Loucy (cell line): ENCODE results near the gene EXOC3L2.

Experiments used
- H2AFZ ChIP-seq: fragments of 200-600 bp; sonication (generic); 2 replicates; pipeline ENCODE4 v1.6.0; 2016; ENCODE audit warnings: antibody characterized with exemption, mild to moderate bottlenecking, low read length, moderate library complexity
- H3F3A ChIP-seq: fragments of 200-600 bp; 2 replicates; pipeline ENCODE4 v1.6.0; 2016; ENCODE audit warnings: antibody characterized with exemption, low read depth, mild to moderate bottlenecking
- H3K27me3 ChIP-seq: fragments of 200-600 bp; sonication (generic); 2 replicates; pipeline ENCODE4 v1.6.1; 2014; ENCODE audit warnings: low read length, mild to moderate bottlenecking; ENCODE audit not compliant: insufficient read depth, poor library complexity, severe bottlenecking
- H3K36me3 ChIP-seq: fragments of 200-600 bp; sonication (generic); 2 replicates; pipeline ENCODE4 v1.6.1; 2016; ENCODE audit warnings: low read length; ENCODE audit not compliant: insufficient read depth
- H3K4me1 ChIP-seq: fragments of 200-600 bp; sonication (generic); 2 replicates; pipeline ENCODE4 v1.5.1; 2014; ENCODE audit warnings: low read length, mild to moderate bottlenecking; ENCODE audit not compliant: insufficient read depth, poor library complexity, severe bottlenecking
- H3K4me2 ChIP-seq: fragments of 200-600 bp; sonication (generic); 2 replicates; pipeline ENCODE4 v1.6.0; 2014; ENCODE audit warnings: antibody characterized with exemption, low read length, low read depth, mild to moderate bottlenecking; ENCODE audit not compliant: poor library complexity, severe bottlenecking
- H3K4me3 ChIP-seq: fragments of 200-600 bp; sonication (generic); 2 replicates; pipeline ENCODE4 v1.5.1; 2014; ENCODE audit warnings: low read length, mild to moderate bottlenecking, mixed read lengths; ENCODE audit not compliant: poor library complexity, severe bottlenecking
- H3K79me2 ChIP-seq: fragments of 200-600 bp; sonication (generic); 2 replicates; pipeline ENCODE4 v1.6.1; 2014; ENCODE audit warnings: low read length; ENCODE audit not compliant: insufficient read depth
- H3K9ac ChIP-seq: fragments of 200-600 bp; sonication (generic); 2 replicates; pipeline ENCODE4 v1.6.0; 2014; ENCODE audit warnings: mild to moderate bottlenecking, low read depth, low read length, moderate library complexity; ENCODE audit not compliant: poor library complexity, severe bottlenecking
- H3K9me2 ChIP-seq: fragments of 200-600 bp; sonication (generic); replicated peaks from 2 replicates; pipeline ENCODE4 v1.6.1; 2016; ENCODE audit warnings: low read depth, low read length, mixed read lengths
- H3K9me3 ChIP-seq: fragments of 200-600 bp; sonication (generic); 2 replicates; pipeline ENCODE4 v1.6.1; 2014; ENCODE audit warnings: mild to moderate bottlenecking, antibody characterized with exemption, low read length, low read depth; ENCODE audit not compliant: insufficient read depth
- H4K20me1 ChIP-seq: fragments of 200-600 bp; sonication (generic); 2 replicates; pipeline ENCODE4 v1.6.0; 2014; ENCODE audit warnings: antibody characterized with exemption, low read length, mild to moderate bottlenecking; ENCODE audit not compliant: insufficient read depth, poor library complexity, severe bottlenecking
- EZH2phosphoT487 ChIP-seq: fragments of 200-600 bp; IDR thresholded peaks from 2 replicates; pipeline ENCODE4 v1.6.1; 2018; ENCODE audit warnings: antibody characterized with exemption, mild to moderate bottlenecking, moderate library complexity, borderline replicate concordance
- TF ChIP-seq, protein P1 (sequence below): fragments of 200-600 bp; sonication (generic); conservative IDR thresholded peaks from 2 replicates; pipeline ENCODE4 v1.5.1; 2014; ENCODE audit warnings: mild to moderate bottlenecking, antibody characterized with exemption, low read length

EXOC3L2 gene

GRCh38 chr19:45244133-45244794 is 943 bp downstream of the EXOC3L2 start:
- H4K20me1 ChIP-seq = no peaks in the 10 kb centered on the region
- TF ChIP-seq, protein P1, sequence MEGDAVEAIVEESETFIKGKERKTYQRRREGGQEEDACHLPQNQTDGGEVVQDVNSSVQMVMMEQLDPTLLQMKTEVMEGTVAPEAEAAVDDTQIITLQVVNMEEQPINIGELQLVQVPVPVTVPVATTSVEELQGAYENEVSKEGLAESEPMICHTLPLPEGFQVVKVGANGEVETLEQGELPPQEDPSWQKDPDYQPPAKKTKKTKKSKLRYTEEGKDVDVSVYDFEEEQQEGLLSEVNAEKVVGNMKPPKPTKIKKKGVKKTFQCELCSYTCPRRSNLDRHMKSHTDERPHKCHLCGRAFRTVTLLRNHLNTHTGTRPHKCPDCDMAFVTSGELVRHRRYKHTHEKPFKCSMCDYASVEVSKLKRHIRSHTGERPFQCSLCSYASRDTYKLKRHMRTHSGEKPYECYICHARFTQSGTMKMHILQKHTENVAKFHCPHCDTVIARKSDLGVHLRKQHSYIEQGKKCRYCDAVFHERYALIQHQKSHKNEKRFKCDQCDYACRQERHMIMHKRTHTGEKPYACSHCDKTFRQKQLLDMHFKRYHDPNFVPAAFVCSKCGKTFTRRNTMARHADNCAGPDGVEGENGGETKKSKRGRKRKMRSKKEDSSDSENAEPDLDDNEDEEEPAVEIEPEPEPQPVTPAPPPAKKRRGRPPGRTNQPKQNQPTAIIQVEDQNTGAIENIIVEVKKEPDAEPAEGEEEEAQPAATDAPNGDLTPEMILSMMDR = no peak
- TF ChIP-seq EZH2phosphoT487 = no peak
- no peak overlapping the region for H3K4me2 ChIP-seq
- no peaks in the 10 kb centered on the region for H3K36me3 ChIP-seq
- no peak overlapping the region for H3K9ac ChIP-seq
- H3K9me2 ChIP-seq = no peaks in the 10 kb centered on the region
- no peaks in the 10 kb centered on the region for H3F3A ChIP-seq
- H2AFZ ChIP-seq = no peak overlapping the region
- no peak overlapping the region for H3K4me3 ChIP-seq
- H3K9me3 ChIP-seq = no peaks in the 10 kb centered on the region
- no peaks in the 10 kb centered on the region for H3K79me2 ChIP-seq
- no peaks in the 10 kb centered on the region for H3K4me1 ChIP-seq
- no peaks in the 10 kb centered on the region for H3K27me3 ChIP-seq

- TF ChIP-seq, protein P1 = no peak
- TF ChIP-seq EZH2phosphoT487 = no peak
- Histone ChIP-seq H3K36me3 (no peaks in the 10 kb centered on the region), H3F3A (no peaks in the 10 kb centered on the region), H4K20me1 (no peaks in the 10 kb centered on the region), H3K9me3 (no peaks in the 10 kb centered on the region), H3K9ac (no peak overlapping the region), H3K9me2 (no peaks in the 10 kb centered on the region), H3K4me1 (no peaks in the 10 kb centered on the region), H3K4me2 (no peak overlapping the region), H3K79me2 (no peaks in the 10 kb centered on the region), H3K27me3 (no peaks in the 10 kb centered on the region), H3K4me3 (no peak overlapping the region), H2AFZ (no peak overlapping the region)
Measured at GRCh38 chr19:45243144-45243732, 2.0 kb downstream of the EXOC3L2 start.

DNA sequence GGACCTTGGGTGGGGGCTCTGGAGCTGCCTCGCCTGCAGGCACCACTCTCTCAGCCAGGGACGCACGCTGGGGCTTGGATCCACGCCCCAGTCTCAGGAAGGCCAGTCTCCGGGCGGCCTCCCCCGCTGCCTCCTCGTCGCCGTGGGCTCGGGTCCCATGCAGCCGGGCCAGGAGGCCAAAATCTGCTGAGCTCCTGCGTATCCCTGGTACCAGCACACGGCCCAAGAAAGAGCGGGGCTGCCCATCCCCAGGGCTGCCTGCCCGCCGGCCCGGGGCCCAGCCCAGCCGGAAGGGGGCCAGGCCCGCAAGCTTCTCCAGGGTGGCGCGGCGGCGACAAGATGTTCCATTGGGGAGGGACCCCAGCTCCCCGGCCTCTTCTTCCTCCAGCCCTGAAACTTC is 6.7 kb downstream of the EXOC3L2 start:
- Histone ChIP-seq H3F3A (no peaks in the 10 kb centered on the region), H3K79me2 (no peaks in the 10 kb centered on the region), H3K4me2 (no peak overlapping the region), H3K36me3 (no peaks in the 10 kb centered on the region), H3K27me3 (no peaks in the 10 kb centered on the region), H2AFZ (no peak overlapping the region), H4K20me1 (no peaks in the 10 kb centered on the region), H3K9ac (no peak overlapping the region), H3K4me1 (peaks cover 11% of the 10 kb centered on the region), H3K9me3 (no peaks in the 10 kb centered on the region), H3K9me2 (no peaks in the 10 kb centered on the region), H3K4me3 (no peak overlapping the region)
- TF ChIP-seq, protein P1 = no peak
- TF ChIP-seq EZH2phosphoT487 = no peak
